SU-DHL-6 (cell line): ENCODE results near the gene WDR37.

Experiments
- CTCF ChIP-seq: fragments of 200-600 bp; sonication (generic); IDR thresholded peaks from one replicate; pipeline ENCODE4 v1.5.1; 2017; ENCODE audit warnings: antibody characterized with exemption, mild to moderate bottlenecking, low read length, moderate library complexity; ENCODE audit not compliant: insufficient read depth, poor library complexity, severe bottlenecking
- EZH2phosphoT487 ChIP-seq: fragments of 200-600 bp; sonication (generic), shearing (Covaris generic); conservative IDR thresholded peaks from 2 replicates; pipeline ENCODE4 v1.6.1; 2018; ENCODE audit warnings: mild to moderate bottlenecking, antibody characterized with exemption, low read length, moderate library complexity, mixed read lengths

DNA sequence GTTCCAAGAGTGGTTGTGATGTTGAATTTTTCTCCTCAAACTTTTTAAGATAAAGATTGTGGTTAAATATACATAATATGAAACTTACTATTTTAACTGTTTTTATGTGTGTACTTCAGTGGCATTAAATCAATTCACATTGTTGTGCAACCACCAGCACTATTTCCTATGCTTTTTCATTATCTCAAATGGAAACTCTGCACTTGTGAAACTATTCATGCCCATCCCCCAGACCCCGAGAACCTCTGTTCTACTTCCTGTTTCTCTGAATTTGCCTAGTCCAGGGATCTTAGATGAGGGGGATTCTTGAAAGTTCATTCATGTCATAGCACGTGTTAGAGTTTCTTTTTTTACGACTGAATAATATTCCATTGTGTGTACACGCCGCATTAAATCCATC, 67.0 kb downstream of the WDR37 start:
- TF ChIP-seq EZH2phosphoT487: no peak
- no peak for TF ChIP-seq CTCF
